ENCODE results near the gene CLDN9.
A peak's percentile ranks its signal among the peaks of the same experiment; 100 is the strongest.

Gene CLDN9

GRCh38 chr16:3059723-3060242 lies 47.1 kb downstream of the CLDN9 start:
- H3K4me3 ChIP-seq (ENCODE audit: low read length) = peak overlapping the region; percentile 50
- H3K36me3 ChIP-seq (ENCODE audit: control insufficient read depth, insufficient read depth, low read length) = no peaks in the 10 kb centered on the region
- no peaks in the 10 kb centered on the region for H3K27me3 ChIP-seq (ENCODE audit: control insufficient read depth, insufficient read depth, low read length)
- peaks cover 20% of the 10 kb centered on the region for H3K4me1 ChIP-seq (ENCODE audit: control insufficient read depth, insufficient read depth, low read length)
- H3K9me3 ChIP-seq (ENCODE audit: control insufficient read depth, low read length) = no peaks in the 10 kb centered on the region
- H3K9ac ChIP-seq (ENCODE audit: low read length) = peak overlapping the region; percentile 85

GRCh38 chr16:3060339-3061127 lies 47.8 kb downstream of the CLDN9 start:
- no peaks in the 10 kb centered on the region for H3K36me3 ChIP-seq (ENCODE audit: control insufficient read depth, insufficient read depth, low read length)
- no peaks in the 10 kb centered on the region for H3K27me3 ChIP-seq (ENCODE audit: control insufficient read depth, insufficient read depth, low read length)
- no peak overlapping the region for H3K4me3 ChIP-seq (ENCODE audit: low read length)
- no peak overlapping the region for H3K9ac ChIP-seq (ENCODE audit: low read length)
- no peaks in the 10 kb centered on the region for H3K9me3 ChIP-seq (ENCODE audit: control insufficient read depth, low read length)
- peaks cover 27% of the 10 kb centered on the region for H3K4me1 ChIP-seq (ENCODE audit: control insufficient read depth, insufficient read depth, low read length)

- Histone ChIP-seq H3K9ac (ENCODE audit: low read length) (no peak overlapping the region), H3K27me3 (ENCODE audit: control insufficient read depth, insufficient read depth, low read length) (no peaks in the 10 kb centered on the region), H3K36me3 (ENCODE audit: control insufficient read depth, insufficient read depth, low read length) (no peaks in the 10 kb centered on the region), H3K4me1 (ENCODE audit: control insufficient read depth, insufficient read depth, low read length) (peaks cover 48% of the 10 kb centered on the region), H3K9me3 (ENCODE audit: control insufficient read depth, low read length) (no peaks in the 10 kb centered on the region), H3K4me3 (ENCODE audit: low read length) (no peak overlapping the region)
Measured at GRCh38 chr16:3062553-3062952, 49.8 kb downstream of the CLDN9 start.

GRCh38 chr16:3063625-3064386 lies 51.1 kb downstream of the CLDN9 start:
- Histone ChIP-seq H3K4me3 (ENCODE audit: low read length) (no peak overlapping the region), H3K27me3 (ENCODE audit: control insufficient read depth, insufficient read depth, low read length) (no peaks in the 10 kb centered on the region), H3K9me3 (ENCODE audit: control insufficient read depth, low read length) (no peaks in the 10 kb centered on the region), H3K4me1 (ENCODE audit: control insufficient read depth, insufficient read depth, low read length) (peaks cover 51% of the 10 kb centered on the region), H3K36me3 (ENCODE audit: control insufficient read depth, insufficient read depth, low read length) (no peaks in the 10 kb centered on the region), H3K9ac (ENCODE audit: low read length) (no peak overlapping the region)

Data from mucosa of stomach (tissue), 1 donor.